HT-29 (cell line): ENCODE data around the gene LMOD2. TPM values are rescaled to one million over a fixed set of nuclear protein-coding genes. Genes with fewer than 3 reads are reported as not detected.
"Not testable (repeated sequence)": the region's sequence is repeated elsewhere in the genome, so short reads cannot be mapped to it uniquely, and the experiment has no call there.

Experiments used
- DNase-seq: peaks from one replicate; pipeline ENCODE4 v3.0.0-alpha.2; 2015; ENCODE audit warnings: low spot score
- total RNA-seq: library from RNA; depleted of rRNA; stranded (reverse); fragments of >200 nt; shearing (Covaris generic); gene quantifications from 2 replicates; pipeline ENCODE4 v1.2.3, GENCODE V29; 2014; rRNA removed

The LMOD2 gene, protein sequence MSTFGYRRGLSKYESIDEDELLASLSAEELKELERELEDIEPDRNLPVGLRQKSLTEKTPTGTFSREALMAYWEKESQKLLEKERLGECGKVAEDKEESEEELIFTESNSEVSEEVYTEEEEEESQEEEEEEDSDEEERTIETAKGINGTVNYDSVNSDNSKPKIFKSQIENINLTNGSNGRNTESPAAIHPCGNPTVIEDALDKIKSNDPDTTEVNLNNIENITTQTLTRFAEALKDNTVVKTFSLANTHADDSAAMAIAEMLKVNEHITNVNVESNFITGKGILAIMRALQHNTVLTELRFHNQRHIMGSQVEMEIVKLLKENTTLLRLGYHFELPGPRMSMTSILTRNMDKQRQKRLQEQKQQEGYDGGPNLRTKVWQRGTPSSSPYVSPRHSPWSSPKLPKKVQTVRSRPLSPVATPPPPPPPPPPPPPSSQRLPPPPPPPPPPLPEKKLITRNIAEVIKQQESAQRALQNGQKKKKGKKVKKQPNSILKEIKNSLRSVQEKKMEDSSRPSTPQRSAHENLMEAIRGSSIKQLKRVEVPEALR
- total RNA-seq = not detected in 2 replicates

DNA sequence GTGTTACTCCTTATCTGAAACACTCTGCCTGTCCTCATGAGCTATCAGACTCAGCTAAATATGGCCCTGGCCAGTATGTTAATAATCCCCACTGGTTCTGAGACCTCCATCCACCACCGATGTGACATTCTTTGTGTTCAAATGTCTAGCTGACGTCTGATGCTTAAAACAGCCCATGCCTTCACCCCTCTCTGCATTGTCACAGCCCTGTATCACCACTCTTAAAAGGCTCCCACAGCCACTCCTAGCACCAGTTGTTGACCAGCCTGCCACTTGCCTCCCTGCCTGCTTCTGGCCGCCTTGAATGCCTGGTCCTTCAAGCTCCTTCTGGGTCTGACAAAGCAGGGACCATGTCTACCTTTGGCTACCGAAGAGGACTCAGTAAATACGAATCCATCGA is at the start of gene LMOD2:
Gene LMOD2, plus strand, starts transcription at position 253 of the 400 bp plus-strand sequence. Its CDS starts 98 bp downstream, at position 351.
- no peak for DNase-seq

DNA sequence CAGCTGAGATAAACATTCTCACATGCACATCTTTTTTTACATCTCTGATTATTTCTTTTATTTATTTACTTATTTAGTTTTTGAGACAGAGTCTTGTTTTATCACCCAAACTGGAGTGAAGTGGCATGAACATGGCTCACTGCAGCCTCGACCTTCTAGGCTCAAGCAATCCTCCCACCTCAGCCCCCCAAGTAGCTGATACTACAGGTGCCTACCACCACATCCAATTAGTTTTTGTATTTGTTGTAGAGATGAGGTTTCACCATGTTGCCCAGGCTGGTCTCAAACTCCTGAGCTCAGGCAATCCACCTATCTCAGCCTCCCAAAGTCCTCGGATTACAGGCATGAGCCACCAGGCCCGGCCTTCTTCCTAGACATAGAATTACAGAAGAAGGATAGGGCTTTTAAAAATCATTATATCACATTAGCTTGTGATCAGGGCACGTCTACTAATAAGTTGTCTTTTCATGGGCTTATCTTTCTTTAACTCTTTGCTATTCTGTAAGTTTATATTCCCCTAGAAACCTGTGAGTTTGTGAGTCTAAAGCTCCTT is 48.2 kb upstream of the LMOD2 start:
- DNase-seq = no peak

DNA sequence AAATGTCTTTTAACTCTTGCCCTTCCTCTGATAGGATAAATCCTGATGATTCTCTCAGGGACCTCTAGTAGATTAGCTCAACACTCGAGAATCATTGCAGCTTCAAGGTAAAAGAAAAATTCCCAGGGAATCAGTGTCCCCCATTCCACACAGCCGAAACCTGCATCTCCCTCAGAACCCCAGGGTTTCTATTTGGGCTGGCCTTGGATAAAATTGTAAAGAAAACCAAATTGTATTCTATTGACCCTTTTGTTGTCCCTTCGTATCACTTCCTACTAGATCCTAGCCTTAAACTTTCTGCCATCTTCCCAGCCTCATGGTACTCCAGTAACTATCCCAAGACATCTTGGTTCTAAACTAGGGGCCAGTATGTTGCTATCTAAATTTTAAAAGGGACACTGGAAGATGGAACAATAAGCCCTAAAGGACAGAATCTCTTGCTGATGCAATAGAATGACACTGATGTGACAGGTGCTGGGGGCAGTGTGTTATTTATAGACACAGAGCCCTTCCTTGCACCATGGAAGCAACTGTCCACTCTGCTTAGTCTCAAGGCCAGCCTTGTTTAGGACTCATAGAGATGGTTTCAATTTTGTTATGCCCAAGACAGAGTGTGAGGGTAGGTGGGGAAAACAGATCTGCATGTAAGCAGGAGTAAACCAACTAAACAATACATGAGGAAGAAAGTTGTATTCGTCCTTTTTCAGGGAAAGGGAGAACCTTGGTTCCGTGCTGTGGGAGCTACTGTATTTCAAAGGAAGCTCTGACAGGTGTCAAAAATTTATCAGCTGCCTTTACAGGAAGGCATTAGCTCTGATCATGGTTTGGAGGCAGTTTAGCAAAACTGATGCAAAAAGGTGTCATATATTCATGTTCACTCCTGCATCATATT is 46.4 kb upstream of the LMOD2 start:
- DNase-seq = no peak

DNA sequence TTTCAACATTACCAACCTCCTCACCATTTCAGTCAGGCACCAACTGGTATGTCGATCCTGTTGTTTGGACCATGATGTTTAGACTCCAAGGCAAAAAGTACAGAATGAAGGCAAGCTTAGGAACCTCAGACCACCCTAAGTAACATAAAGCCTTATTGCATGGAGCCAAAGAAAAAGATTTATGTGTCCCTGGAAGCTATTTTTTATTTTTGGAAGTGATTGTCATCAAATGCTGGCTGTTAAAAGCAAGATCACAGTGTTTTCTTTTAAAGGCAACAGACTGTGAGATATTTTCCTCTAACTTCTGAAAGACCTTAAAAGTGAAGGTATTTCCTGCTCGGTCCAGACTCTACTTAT is 45.8 kb upstream of the LMOD2 start:
- no peak for DNase-seq

DNA sequence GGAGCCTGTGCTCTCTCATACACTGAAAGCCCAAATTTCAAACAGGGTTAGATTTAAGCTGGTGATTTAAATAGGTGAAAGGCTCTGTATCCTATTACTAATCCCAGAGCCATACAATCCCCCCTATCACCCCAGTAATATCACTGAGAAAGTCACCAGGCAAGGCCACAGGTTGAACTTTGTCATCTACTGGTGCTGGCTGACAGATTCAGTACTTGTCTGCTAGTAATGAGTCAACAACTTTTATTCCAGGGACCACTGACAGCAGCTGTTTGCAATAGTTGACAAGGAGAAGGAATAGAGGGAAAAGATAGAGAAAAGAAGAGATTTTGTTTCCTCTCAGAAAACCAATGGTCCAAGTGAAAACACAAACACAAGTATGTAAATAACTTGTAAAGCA is 43.6 kb upstream of the LMOD2 start:
- no peak for DNase-seq

DNA sequence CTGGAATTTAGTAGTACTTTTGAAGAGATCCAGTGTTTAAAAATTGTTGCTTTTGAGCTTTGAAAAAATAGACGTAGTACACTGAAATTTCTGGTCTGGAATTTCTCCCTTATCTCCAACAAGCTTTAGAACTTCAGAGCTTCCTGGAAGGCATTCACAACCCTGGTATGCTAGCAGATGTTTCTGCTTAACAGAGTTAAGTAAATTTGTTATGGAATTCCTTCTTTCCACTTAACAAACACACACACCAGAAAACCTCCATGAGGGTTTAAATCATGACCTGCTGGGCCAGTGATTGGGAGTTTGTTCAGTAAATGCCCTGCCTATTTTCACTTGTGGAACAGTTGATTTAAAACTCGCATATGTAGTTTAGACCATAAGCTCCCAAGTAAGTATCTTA is 40.3 kb upstream of the LMOD2 start:
- no peak for DNase-seq

DNA sequence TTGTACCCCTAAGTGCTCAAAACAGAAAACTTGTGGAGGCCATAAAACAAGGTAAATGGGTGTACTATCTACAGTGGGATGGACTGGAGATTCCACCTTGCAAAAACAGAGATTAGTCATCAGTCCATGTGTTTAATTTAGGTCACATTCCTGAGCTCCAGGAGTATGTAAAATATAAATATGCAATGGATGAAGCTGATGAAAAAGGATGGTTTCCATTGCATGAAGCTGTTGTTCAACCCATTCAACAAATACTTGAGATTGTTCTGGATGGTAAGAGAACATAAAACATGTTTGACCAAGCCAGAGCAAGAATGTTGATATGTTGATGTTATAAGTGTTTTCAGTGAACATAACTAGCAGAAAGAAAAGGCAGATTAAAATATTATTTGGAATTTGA is 39.4 kb upstream of the LMOD2 start:
- no peak for DNase-seq

DNA sequence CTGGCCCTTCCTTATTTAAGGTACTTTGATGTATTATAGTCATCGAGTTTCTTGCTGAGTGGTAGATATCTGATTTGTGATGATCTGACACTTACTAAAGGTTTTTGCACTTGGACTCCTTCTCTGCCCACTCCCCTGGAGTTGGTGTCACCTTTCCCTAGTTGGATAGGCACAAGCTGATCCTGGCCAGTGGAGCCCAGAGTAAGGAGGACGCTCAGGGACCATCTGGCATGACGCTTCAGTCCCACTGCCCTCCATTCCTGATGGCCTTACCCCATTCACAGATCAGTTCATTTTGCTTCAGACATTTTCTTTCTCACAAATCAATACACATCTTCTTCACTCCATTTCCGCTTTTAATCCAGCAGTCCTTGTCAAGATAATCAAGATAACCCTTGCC is 34.0 kb upstream of the LMOD2 start:
- DNase-seq = no peak

DNA sequence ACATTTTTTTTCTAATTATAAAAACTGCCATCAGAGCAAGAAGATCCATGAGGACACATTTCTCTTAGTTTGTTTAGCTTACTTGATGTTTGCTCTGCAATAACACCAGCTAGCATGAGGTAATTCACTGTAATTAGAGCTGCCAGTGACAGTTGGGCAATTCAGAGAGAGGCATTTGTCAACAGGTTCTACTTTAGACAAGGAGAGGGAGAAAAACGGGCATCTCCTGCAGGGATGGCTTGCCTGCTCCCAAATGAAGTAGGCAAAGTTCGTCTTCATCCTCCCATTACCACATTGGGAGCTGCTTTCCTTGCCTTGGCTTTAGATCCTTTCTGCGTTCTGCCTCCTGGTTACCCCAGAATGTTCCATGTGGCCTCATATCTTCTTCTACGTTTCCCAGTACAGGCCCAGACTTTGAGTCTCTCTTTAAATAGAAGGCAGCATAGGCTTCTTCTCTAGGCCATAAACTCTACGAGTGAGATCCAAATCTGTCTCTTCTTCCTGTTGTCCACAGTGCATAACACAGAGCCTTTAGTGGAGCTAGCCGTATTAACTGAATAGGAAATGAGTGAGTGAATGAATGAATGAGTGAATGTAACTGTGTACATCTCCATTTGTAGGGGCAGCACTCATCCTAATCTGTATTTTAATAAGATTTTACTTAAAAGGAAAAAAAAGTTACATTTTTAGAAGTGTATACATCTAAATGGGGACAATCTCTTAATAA is 32.8 kb upstream of the LMOD2 start:
- DNase-seq = no peak

DNA sequence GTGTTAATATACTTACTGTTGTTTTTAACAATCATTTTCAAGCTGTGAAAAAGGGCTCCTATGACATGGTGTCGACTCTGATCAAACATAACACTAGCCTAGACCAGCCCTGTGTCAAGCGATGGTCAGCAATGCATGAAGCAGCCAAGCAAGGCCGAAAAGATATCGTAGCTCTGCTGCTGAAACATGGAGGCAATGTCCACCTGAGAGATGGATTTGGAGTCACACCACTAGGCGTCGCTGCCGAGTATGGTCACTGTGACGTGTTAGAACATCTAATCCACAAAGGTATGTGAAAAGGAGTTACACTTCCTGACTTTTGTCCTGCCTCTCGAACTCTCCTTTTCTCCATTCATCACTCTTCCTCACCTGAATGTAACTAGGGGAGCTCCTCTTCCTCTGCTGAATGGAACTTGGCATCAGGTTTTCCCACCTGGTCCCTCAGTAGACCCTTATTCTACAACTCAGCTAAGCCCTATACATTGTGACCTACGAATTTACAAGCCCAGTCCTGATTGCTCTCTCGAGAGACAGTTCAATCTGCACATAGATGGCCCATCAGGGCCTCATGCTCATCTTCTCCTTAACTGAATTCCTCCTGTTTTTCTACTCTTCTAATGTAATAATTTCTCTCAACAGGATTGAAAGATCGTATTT is 31.0 kb upstream of the LMOD2 start:
- peak; percentile 89 for DNase-seq

DNA sequence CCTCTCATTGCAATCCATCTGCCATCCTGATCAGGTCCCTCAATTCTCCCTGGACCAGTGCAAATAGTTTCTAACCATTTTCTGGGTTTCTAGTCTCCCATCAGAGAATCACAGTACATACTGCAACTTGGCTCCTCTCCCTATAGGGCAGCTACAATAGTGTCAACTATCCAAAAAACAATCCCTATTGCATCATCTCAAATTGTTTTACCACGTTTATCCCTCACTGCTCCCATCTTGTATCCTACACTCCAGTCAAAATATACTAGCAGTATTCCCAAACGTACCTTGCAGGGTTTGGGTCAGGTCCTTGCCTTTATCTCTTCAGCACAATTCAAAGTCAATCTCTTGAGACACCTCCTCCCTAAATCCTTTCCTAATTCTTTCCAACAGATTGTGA is 30.4 kb upstream of the LMOD2 start:
- no peak for DNase-seq

DNA sequence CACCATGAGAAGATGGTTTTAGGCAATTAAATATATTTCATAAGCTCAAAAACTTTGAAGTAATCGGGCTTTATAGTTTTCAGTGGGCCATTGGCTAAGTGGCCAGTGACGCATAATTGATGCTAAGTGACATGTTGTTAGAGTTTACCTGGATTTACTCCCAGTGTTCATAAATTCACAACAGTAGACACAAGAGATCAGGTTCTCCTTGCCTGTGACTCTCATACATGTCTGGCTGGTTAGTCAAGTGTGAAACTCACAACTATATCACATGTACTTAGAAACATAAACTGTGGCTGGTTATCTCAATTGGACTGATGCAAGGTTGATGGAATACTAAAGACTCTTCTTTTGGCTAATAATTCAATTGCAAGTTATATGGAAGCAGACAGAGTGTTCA is 27.8 kb upstream of the LMOD2 start:
- DNase-seq = no peak

DNA sequence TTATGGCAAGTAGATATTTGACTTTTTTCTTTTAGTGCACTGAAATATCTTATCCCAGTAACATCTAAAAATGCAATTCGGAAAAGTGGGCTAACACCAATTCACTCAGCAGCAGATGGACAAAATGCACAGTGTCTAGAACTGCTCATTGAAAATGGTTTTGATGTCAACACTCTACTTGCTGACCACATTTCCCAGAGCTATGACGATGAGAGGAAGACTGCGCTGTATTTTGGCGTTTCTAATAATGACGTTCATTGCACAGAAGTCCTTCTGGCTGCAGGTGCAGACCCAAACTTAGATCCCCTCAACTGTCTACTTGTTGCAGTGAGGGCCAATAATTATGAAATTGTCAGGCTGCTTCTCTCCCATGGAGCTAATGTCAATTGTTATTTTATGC is 26.8 kb upstream of the LMOD2 start:
- DNase-seq = no peak

DNA sequence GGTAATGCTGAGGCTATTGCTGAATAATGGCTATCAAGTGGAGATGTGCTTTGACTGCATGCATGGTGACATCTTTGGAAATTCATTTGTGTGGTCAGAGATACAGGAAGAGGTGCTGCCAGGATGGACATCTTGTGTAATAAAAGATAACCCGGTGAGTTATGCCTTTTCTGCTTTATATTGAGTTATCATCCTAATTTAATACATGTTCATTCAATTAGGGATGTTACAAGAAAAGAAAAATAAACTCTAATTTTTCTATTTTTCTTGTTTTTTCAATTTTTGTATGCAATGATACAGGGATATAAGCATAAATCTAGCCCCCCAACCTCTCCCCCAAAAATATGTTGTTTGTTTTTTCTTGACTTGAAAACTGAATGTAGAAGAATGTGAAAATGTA is 26.4 kb upstream of the LMOD2 start:
- DNase-seq = no peak

DNA sequence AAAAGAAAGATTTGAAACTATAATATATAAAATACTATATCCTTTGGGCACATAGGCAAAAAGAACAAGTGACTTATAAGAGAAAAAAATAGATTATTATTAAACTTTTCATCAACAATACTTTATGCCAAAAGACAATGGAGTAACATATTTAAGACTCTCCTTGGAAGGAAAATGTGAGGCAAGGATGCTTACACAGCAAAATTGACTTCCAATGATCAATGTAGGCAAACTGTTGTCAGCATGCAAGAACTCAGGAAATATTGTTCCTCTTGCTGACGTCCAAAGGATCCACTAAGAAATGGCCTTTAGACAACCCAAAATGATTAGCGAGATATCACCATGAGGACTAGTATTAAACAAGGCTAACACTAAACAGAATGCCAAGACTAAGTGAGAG is 22.9 kb upstream of the LMOD2 start:
- no peak for DNase-seq

DNA sequence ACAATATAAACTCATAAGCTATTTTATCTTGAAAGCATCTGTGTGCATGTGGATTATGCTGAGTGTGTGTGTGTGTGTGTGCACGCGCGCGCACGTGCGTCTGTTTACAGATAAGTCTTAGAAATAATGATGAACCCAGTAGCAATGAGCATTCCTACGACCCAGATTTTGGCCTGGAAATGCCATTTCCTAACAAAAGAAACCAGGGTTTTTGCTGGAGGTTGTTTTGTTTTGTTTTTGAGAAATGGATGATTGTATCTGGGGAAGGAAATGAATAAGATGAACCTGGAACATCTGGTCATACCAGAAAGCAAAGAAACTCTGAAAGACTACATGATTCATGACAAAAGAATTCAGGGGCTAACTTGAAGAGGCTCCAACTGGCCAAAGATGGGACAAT is 22.1 kb upstream of the LMOD2 start:
- no peak for DNase-seq

DNA sequence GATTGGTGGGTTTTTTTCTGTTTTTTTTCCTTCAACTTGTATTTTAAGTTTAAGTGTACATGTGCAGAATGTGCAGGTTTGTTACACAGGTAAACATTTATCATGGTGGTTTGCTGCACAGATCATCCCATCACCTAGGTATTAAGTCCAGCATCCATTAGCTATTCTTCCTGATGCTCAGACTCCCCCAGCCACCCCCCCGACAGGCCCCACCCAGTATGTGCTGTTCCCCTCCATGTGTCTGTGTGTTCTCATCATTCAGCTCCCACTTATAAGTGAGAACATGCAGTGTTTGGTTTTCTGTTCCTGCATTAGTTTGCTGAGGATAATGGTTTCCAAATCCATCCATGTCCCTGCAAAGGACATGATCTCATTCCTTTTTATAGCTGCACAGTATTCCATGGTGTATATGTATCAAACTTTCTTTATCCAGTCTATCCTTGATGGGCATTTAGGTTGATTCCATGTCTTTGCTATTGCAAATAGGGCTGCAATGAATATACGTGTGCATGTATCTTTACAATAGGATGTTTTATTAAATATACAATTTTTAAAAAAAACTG is 21.6 kb upstream of the LMOD2 start:
- not testable (repeated sequence) for DNase-seq

DNA sequence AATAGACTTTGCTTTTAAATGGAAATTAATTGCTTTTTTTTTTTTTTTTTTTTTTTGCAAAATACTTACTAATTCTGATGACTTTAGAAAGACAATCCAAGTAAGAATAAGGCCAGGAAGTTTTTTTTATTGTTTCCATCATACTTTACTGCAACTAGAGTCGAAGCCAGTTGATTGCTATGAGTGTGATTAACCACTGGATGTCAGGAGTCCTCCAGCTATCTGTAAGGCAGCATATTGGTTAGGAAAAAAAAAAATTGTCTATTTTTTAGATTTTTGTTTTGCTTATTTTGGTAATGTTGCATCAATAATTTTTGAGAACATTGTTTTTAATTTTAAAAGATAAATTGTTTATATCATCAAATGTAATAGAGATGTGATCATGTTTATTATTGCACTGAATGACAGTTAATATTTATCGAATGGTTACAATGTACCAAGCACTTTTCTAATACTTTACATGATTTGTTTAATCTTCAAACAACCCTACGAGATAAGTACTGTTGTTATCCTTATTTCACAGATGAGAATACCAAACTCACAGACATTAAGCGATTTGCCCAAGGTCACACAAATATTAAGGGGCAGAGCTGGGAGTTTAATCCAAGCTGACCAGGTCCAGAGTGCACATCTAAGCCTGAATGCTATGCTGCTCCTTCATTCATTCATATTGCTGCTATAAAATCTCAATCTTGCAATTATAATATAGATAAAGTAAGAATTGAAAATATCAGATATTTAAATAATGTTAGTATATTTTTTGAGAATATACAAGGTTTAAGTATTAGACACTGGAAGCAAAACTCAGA is 19.9 kb upstream of the LMOD2 start:
- peak; percentile 50 for DNase-seq

DNA sequence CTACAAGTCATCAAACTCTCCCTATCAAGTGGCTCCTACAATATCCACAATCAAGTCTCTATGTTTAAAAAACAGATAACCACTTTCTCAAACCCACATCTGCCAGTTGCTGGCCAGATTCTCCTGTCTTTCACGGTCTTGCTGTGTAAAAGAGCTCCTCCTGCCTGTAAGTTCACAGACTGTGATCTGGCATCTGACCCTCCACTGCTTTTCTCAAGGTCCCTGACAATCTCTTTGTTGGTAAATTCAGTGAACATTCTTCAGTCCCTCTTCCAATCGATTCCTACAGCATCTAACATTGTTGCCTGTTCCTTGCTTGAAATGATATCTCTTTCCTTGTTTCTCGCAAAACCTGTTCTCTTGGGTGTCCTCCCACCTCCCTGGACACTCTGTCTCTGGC is 18.5 kb upstream of the LMOD2 start:
- DNase-seq = peak; percentile 5

DNA sequence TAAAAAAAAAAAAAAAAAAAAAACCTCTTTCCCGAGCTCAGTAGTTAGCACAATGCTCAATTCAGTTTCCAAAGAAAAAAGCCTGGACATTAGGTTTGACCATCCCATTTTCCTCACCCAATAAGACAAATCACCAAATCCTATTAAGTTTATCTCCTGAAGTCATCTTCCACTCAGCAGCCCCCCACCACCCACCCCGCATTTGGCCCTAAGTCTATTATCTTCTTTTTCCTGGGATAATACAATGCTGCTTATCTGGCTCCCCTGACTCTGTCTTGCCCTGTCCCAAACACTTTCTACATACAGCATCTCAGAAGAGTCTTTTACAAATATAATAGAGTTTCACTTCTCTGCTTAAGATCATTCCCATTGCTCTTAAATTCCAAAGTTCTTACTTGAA is 17.8 kb upstream of the LMOD2 start:
- DNase-seq = no peak
